NCI-H1105 (cell line): ENCODE results near the gene STK38L.

Source experiments
- DNase-seq: peaks from one replicate; lab custom pipeline; 2025; lab: John Stamatoyannopoulos, UW

The STK38L gene

GRCh38 chr12:27276275-27276674 lies 32.2 kb downstream of the STK38L start:
- no peak for DNase-seq

DNA sequence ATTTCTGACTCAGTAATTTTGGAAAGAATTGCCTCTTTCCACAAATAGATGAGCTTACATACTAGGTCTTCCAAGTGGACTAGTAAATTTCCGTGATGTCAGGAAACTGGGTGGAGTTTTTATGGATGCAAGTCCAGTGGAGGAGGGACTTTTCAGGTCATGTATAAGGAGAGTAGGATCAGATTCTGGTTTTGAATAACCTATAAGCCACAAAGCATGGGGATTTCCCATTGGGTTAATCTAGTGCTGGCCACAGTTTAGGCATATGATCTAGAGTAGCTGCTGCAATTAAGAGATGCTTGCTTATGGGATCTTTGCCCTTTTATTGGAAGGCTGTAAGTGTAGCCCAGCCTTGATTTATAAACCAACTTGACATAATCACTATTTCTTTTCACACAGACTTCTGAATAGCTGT lies 33.8 kb downstream of the STK38L start:
- no peak for DNase-seq

DNA sequence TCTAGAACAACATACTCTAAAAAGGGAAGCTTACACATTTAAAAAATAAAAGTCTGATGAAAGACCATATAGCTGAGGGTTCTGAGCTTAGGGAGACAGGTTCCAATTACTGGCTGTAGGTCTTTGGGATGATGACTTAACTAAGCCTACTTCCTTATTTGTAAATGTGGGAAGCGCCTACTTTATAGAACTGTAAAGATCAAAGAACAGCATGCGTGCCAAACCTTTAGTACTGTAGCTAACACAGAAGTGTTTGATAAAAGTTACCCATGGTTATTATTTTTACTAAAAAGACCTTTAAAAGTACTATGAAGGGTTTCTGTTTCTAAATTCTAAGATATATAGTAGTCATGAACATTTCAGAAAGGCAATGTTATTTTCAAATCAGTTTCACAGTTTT lies 35.7 kb downstream of the STK38L start:
- no peak for DNase-seq

DNA sequence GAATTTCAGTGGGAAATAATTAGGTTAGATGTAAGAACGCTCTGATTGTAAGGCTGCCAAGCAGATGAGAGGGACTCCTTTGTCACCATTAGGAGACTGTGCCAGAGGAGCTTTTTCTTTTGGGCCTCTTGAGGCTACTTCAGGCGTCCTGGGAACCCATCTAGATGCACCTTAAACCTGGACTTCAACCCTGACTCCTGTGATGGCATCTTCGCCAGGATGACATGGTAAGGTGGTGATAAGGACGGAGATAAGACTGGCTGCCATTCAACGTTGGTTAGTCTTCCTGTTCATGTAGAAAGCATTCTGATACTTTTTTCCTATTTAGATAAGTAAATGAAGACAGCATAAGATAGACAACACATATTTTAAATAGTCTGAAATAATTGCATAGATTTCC lies 36.3 kb downstream of the STK38L start:
- no peak for DNase-seq

- DNase-seq: no peak
Measured at GRCh38 chr12:27282754-27283153, 38.7 kb downstream of the STK38L start.

DNA sequence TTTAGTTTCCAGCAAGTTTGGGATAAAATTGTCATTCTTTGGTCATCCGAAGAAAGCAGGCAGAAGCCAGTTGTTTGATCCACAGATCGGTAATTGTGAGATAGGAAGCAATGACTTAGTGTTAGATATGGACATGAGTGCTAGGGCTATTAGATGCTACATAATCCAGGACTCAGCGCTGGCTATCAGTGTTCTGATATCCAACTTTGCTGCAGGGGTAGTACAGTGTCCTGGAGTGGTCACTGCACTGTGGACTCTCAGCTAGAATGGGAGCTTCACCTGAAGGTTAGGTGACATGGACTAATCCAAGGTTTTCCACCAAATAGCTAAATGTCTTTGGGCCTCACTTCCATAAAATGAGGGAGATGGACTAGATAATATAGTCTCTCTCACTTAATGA lies 39.9 kb downstream of the STK38L start:
- no peak for DNase-seq

- DNase-seq: no peak
Measured at GRCh38 chr12:27284751-27285150, 40.7 kb downstream of the STK38L start.

DNA sequence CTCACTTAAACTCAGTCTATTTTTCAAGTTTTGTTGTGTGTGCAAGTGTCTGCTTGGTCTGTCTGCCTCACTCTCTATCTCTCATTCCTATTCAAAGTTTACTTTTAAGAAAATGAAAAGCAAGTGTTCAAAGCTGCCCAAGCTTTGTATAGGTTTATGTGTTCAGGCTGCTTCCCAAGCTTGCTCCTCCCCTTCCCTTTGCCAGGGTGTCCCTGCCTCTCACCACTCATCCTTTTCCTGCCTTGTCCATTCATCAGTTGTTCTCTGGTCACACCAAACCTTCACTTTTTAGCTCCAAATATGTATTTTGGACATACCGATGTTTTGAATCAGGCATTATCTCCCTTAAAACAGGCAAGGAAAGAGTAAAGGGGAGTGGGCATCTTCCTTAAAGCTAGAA lies 41.3 kb downstream of the STK38L start:
- DNase-seq: no peak

- no peak for DNase-seq
Measured at GRCh38 chr12:27289414-27289813, 45.3 kb downstream of the STK38L start.

DNA sequence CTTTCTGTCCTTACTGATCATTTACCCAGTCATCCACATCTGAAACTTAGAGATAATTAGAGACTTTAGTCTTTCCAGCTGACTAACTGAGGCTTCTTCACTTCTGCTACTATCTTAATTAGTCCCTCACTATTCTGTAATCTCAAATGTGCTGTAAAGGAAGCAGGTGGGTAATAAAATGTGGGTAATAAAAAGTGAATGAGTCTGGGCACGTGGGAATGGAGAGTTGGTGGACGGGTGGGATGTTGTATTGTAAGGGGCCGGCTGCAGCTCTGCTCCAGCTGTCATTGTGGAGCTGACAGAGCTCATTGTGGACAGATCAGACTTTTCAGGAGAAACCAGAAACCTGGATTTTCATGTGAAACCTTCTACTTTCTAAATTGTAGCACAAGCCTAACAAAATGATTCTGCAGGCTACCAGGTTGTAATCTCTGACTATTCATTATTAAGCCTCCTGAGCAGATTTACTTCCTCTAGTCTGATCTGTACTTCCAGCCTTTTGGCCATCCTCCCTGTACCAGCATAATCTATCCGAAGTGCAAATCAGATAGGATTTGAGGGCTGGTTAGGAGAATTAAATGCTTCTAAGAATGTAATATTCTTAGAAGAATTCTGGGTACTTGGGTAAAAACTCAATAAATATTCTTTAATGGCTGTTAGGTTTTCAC lies 46.5 kb downstream of the STK38L start:
- DNase-seq: peak; percentile 71

DNA sequence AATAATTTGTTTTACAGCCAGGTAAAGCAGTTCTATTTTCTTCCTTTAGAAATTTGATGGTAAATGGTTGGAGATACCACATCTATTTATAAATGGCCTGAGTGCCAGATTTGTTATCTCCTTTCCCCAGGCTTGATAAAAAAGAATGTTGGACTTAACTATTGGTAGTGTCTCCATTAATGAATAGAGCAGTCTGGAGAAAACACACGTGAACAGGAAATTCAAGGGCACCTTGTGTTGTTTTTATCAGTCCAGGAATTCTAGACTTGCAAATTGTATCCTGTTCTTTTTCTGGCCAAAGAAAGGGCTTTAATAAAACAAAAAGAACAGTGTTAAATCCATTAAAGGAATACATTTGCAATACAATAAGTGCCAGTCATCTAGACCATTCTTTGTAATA lies 47.8 kb downstream of the STK38L start:
- DNase-seq: no peak

GRCh38 chr12:27292718-27293117 lies 48.6 kb downstream of the STK38L start:
- DNase-seq: no peak

- DNase-seq: no peak
Measured at GRCh38 chr12:27293463-27293862, 49.4 kb downstream of the STK38L start.

DNA sequence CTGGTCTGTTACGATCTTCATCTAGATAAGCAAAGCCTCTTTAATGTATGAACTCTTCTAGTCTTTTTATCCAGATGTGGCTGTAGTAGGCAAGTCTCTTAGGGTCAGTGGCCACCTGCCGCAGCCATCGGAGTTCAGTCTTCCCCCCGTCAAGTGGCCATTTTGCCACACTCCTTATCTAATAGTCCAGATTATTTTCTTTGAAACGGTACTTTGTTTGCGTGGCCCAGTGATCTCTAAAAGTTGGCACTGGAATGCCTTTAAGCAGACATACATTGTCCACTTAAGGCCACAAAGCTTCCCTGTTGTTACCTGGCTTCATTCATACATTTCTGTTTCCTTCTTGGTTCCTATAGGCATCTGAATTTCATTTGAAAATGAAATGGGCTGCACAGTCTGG lies 52.6 kb downstream of the STK38L start:
- DNase-seq: no peak

DNA sequence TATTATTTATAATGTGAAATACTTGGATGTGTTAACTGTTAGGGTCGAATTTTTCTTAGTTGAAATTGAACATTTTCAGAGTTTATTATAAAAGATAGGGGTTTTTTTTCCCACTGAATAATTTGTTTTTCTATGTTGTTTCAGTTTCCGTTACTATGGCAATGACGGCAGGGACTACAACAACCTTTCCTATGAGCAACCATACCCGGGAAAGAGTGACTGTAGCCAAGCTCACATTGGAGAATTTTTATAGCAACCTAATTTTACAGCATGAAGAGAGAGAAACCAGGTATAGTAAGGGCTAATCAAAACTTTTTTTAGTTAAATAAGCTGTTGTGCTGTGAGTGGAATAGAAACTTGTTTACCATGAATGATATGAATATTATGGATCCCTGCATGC lies 53.5 kb downstream of the STK38L start:
- DNase-seq: no peak

- DNase-seq: no peak
Measured at GRCh38 chr12:27299102-27299501, 55.0 kb downstream of the STK38L start.

DNA sequence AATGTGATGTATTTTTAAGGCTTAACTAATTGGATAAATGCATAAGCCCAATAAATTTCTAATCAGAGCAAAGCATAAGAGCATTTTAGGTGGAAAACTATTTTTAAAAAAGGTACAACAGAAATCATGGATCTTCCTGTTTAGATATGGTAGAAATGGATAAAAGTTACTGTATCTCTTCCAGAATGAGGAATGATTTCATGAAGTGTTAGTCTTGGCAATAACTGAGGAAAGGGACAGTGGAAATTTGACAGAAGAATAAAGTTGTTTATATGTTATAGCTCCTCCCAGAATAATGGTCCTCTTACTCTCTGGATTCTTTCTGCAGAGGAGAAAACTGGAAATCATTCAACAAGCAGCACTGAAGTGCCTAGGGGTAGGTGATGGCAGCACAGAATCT lies 56.1 kb downstream of the STK38L start:
- no peak for DNase-seq

DNA sequence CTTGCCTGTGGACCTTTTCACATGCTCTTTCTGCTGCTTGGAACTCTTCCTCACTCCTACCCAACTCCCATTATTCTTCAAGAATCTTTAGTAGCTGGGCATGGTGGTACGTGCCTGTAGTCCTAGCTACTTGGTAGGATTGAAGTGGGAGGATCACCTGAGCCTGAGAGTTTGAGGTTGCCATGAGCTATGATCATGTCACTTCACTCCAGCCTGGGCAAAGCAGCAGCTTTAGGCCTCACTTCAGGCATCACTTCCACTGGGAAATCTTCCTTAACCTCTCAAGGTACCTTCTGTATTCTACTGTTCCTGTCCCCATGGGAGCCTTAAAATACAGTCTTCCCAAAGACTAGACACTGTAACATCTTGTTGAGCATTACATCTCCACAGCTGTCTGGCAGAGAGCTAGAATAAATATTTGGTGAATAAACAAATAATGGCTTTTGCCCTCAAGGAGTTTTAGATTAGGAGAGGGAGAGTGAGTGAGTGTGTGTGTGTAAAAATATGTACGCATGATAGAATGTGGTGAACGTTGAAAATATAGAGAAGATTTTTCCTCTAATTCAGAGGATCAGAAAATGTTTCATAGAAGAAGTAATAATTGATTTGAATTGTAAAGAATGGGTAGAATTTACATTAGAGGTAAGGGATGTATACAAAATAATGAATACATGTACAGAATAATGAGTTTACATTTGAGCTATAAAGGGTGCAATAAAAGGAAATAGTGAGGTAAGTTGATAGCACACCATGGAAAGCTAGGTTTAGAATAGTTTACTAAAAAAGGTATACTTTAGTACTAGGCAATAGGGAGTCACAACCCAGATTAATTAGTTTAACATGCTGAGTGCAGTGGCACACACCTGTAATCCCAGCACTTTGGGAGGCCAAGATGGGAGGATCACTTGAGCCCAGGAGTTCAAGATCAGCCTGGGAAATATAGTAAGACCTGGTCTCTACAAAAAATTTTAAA lies 59.3 kb downstream of the STK38L start:
- no peak for DNase-seq

DNA sequence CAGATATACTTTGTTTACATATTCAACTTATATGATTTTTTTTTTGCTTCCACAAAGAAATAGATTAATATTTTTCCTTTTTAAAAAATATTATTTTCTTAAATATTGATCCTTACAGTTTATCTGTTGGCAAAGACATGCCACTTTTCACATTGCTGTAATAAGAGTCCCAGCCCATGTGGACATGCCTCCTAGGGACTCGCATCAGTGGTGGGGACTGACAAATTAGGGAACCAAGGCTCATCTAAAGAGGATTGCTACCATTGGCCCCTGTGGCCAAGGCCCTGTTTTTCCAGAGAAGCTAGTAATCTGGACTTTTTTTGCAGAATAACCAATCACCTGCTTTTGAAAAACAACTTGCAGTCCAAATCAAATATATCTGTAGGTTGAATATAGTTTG lies 60.8 kb downstream of the STK38L start:
- no peak for DNase-seq

DNA sequence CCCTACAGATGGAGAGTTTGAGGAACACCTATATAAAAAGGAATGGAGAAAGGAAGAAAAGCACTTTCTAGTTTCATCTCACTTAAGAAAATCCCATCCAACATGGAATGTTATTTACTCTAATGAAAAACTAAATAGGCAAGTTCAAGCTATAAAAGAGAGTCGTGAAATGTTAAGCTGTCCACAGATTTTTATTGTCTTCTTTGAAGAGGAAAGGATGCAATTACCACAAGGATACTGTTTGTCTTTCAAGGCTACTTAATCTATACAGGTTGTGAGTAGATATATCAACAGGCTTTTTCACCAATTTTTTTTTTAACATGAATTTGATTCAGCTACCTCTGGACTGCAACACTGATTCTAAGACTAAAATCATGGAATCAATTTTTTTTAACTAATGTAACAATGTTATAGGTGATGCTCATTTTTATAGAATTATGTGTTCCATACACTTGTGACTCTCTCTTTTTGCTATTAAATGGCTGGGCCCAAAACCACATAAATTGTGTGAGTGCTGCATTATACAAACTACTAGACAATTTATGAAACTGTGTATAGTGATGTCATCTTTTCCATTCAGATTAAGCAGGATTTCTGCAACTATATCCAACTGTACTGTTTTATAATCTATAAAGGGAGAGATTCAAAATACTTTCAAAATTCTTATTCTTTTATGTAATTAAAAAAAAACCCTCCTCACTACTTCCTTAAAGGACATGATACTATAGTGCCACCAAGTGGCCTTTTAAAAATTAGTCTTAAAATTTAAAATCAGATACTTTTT lies 61.8 kb downstream of the STK38L start:
- peak; percentile 3 for DNase-seq

GRCh38 chr12:27309293-27309994 lies 65.4 kb downstream of the STK38L start:
- no peak for DNase-seq

- no peak for DNase-seq
Measured at GRCh38 chr12:27309995-27310315, 65.9 kb downstream of the STK38L start.
